ENCODE results near the gene MAGEA1.

GRCh38 chrX:153190381-153190780 is 11.3 kb downstream of the MAGEA1 start:
- TF ChIP-seq POLR2AphosphoS5 (IDR thresholded peaks at IDR 0.05) (no peak), POLR2A (IDR thresholded peaks at IDR 0.05) (no peak), EP300 (IDR thresholded peaks at IDR 0.05) (no peak)
- TF ChIP-seq, protein P1, sequence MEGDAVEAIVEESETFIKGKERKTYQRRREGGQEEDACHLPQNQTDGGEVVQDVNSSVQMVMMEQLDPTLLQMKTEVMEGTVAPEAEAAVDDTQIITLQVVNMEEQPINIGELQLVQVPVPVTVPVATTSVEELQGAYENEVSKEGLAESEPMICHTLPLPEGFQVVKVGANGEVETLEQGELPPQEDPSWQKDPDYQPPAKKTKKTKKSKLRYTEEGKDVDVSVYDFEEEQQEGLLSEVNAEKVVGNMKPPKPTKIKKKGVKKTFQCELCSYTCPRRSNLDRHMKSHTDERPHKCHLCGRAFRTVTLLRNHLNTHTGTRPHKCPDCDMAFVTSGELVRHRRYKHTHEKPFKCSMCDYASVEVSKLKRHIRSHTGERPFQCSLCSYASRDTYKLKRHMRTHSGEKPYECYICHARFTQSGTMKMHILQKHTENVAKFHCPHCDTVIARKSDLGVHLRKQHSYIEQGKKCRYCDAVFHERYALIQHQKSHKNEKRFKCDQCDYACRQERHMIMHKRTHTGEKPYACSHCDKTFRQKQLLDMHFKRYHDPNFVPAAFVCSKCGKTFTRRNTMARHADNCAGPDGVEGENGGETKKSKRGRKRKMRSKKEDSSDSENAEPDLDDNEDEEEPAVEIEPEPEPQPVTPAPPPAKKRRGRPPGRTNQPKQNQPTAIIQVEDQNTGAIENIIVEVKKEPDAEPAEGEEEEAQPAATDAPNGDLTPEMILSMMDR (IDR thresholded peaks at IDR 0.05), result no peak

All from suprapubic skin (tissue), 4 donors.